ENCODE results near the gene PIP4K2B.

PIP4K2B gene

GRCh38 chr17:38797828-38798227, 1.5 kb downstream of the PIP4K2B start:
- H3K9ac ChIP-seq (ENCODE audit: low read depth, low read length, poor library complexity, severe bottlenecking): peak overlapping the region; percentile 86
- H3K36me3 ChIP-seq (ENCODE audit: insufficient read depth, low read length): peaks cover 20% of the 10 kb centered on the region
- H4K20me1 ChIP-seq (ENCODE audit: insufficient read depth, low read length, poor library complexity, severe bottlenecking): peaks cover 33% of the 10 kb centered on the region

GRCh38 chr17:38797158-38797490, 2.2 kb downstream of the PIP4K2B start:
- H3K79me2 ChIP-seq (ENCODE audit: insufficient read depth, low read length): peaks cover 67% of the 10 kb centered on the region
- H3F3A ChIP-seq (ENCODE audit: low read depth): no peaks in the 10 kb centered on the region
- H3K27me3 ChIP-seq (ENCODE audit: insufficient read depth, low read length, poor library complexity, severe bottlenecking): no peaks in the 10 kb centered on the region
- peaks cover 33% of the 10 kb centered on the region for H4K20me1 ChIP-seq (ENCODE audit: insufficient read depth, low read length, poor library complexity, severe bottlenecking)
- no peaks in the 10 kb centered on the region for H3K9me2 ChIP-seq (replicated peaks; ENCODE audit: low read depth, low read length)
- peaks cover 12% of the 10 kb centered on the region for H3K36me3 ChIP-seq (ENCODE audit: insufficient read depth, low read length)
- peak overlapping the region; percentile 86 for H3K9ac ChIP-seq (ENCODE audit: low read depth, low read length, poor library complexity, severe bottlenecking)
- H3K4me3 ChIP-seq (ENCODE audit: low read length, poor library complexity, severe bottlenecking): peak overlapping the region; percentile 91
- H3K9me3 ChIP-seq (ENCODE audit: insufficient read depth, low read depth, low read length): no peaks in the 10 kb centered on the region
- no peak overlapping the region for H2AFZ ChIP-seq (ENCODE audit: low read length)
- peak overlapping the region; percentile 99 for H3K4me2 ChIP-seq (ENCODE audit: low read depth, low read length, poor library complexity, severe bottlenecking)
- peaks cover 33% of the 10 kb centered on the region for H3K4me1 ChIP-seq (ENCODE audit: insufficient read depth, low read length, poor library complexity, severe bottlenecking)
- no peak for TF ChIP-seq CTCF (conservative IDR thresholded peaks at IDR 0.05; ENCODE audit: low read length)
- TF ChIP-seq EZH2phosphoT487 (IDR thresholded peaks at IDR 0.05; ENCODE audit: borderline replicate concordance): no peak

More at GRCh38 chr17:38797828-38798227, 1.5 kb downstream of the PIP4K2B start:
- TF ChIP-seq EZH2phosphoT487 (IDR thresholded peaks at IDR 0.05; ENCODE audit: borderline replicate concordance) (no peak), CTCF (conservative IDR thresholded peaks at IDR 0.05; ENCODE audit: low read length) (no peak)
- H3K4me3 ChIP-seq (ENCODE audit: low read length, poor library complexity, severe bottlenecking): peak overlapping the region; percentile 91
- peaks cover 33% of the 10 kb centered on the region for H3K4me1 ChIP-seq (ENCODE audit: insufficient read depth, low read length, poor library complexity, severe bottlenecking)
- no peaks in the 10 kb centered on the region for H3K9me2 ChIP-seq (replicated peaks; ENCODE audit: low read depth, low read length)
- peak overlapping the region; percentile 99 for H3K4me2 ChIP-seq (ENCODE audit: low read depth, low read length, poor library complexity, severe bottlenecking)
- no peaks in the 10 kb centered on the region for H3K27me3 ChIP-seq (ENCODE audit: insufficient read depth, low read length, poor library complexity, severe bottlenecking)
- H3K9me3 ChIP-seq (ENCODE audit: insufficient read depth, low read depth, low read length): no peaks in the 10 kb centered on the region
- H3F3A ChIP-seq (ENCODE audit: low read depth): no peaks in the 10 kb centered on the region
- H3K79me2 ChIP-seq (ENCODE audit: insufficient read depth, low read length): peaks cover 60% of the 10 kb centered on the region
- H2AFZ ChIP-seq (ENCODE audit: low read length): no peak overlapping the region

GRCh38 chr17:38796451-38797157, 2.8 kb downstream of the PIP4K2B start:
- Histone ChIP-seq H4K20me1 (ENCODE audit: insufficient read depth, low read length, poor library complexity, severe bottlenecking) (peaks cover 33% of the 10 kb centered on the region), H3F3A (ENCODE audit: low read depth) (no peaks in the 10 kb centered on the region), H3K9me3 (ENCODE audit: insufficient read depth, low read depth, low read length) (no peaks in the 10 kb centered on the region), H3K4me2 (ENCODE audit: low read depth, low read length, poor library complexity, severe bottlenecking) (peak overlapping the region; percentile 99), H3K9me2 (replicated peaks; ENCODE audit: low read depth, low read length) (no peaks in the 10 kb centered on the region), H2AFZ (ENCODE audit: low read length) (no peak overlapping the region), H3K9ac (ENCODE audit: low read depth, low read length, poor library complexity, severe bottlenecking) (peak overlapping the region; percentile 86), H3K79me2 (ENCODE audit: insufficient read depth, low read length) (peaks cover 68% of the 10 kb centered on the region), H3K4me1 (ENCODE audit: insufficient read depth, low read length, poor library complexity, severe bottlenecking) (peaks cover 33% of the 10 kb centered on the region), H3K36me3 (ENCODE audit: insufficient read depth, low read length) (peaks cover 7% of the 10 kb centered on the region; the same call in 1 of the 2 replicates), H3K27me3 (ENCODE audit: insufficient read depth, low read length, poor library complexity, severe bottlenecking) (no peaks in the 10 kb centered on the region), H3K4me3 (ENCODE audit: low read length, poor library complexity, severe bottlenecking) (peak overlapping the region; percentile 91)
- TF ChIP-seq EZH2phosphoT487 (IDR thresholded peaks at IDR 0.05; ENCODE audit: borderline replicate concordance) (no peak), CTCF (conservative IDR thresholded peaks at IDR 0.05; ENCODE audit: low read length) (no peak)
